Pancreas (tissue), 10 donors: ENCODE results near the gene REC8. TPM values are rescaled to one million over a fixed set of nuclear protein-coding genes. Genes with fewer than 3 reads are reported as not detected.
A peak's percentile ranks its signal among the peaks of the same experiment; 100 is the strongest.

Experiments used
- ATAC-seq, 4 donors: fragments of 200-7000 bp; cut with Tn5 transposase; one replicate each; pipeline versions ENCODE4 v1.8.0 to v1.9.1; 2020; ENCODE audit warnings: mild to moderate bottlenecking in 4 of 4, moderate library complexity in 4 of 4
- DNase-seq, 6 donors: peaks; one replicate each; pipeline ENCODE4 v3.0.0-alpha.2; 2020
- FAIRE-seq: peaks from 2 replicates; lab custom pipeline; 2012; peaks lifted over from hg19 to GRCh38; lab: Jason Lieb, UNC
- H3K27ac ChIP-seq, 4 donors: fragments of 200-600 bp; sonication (generic); 1 replicate in 3 of 4; 2 replicates in 1 of 4; pipeline versions ENCODE4 v1.5.0 to v1.8.0; 2020
- H3K27me3 ChIP-seq, 4 donors: fragments of 200-600 bp; one replicate each; pipeline ENCODE4 v1.8.0; 2021
- H3K36me3 ChIP-seq, 3 donors: fragments of 200-600 bp; sonication (generic) in 1 of 3; one replicate each; pipeline versions ENCODE4 v1.5.0 to v1.8.0; 2020 to 2021
- H3K4me1 ChIP-seq, 3 donors: fragments of 200-600 bp; one replicate each; pipeline ENCODE4 v1.8.0; 2021
- H3K4me3 ChIP-seq, 4 donors: fragments of 200-600 bp; sonication (generic) in 2 of 4; one replicate each; pipeline versions ENCODE4 v1.5.0 to v1.8.0; 2020 to 2021
- H3K9me3 ChIP-seq, 4 donors: fragments of 200-600 bp; one replicate each; pipeline ENCODE4 v1.8.0; 2021
- WGBS, 2 donors: extraction: QIAGEN DNeasy Blood & Tissue Kit; methylation state at CpG; one replicate each; pipeline ENCODE4 v1.1.7; 2013; 5-methylcytosine and 5-hydroxymethylcytosine counted together
- intact Hi-C, 3 donors: fragments of 100-400 bp; cut with DNase I; formaldehyde crosslinking; loops; one replicate each; pipeline versions ENCODE4 v1.11.1 to v1.14.2; 2022
- polyA plus RNA-seq, 2 donors: library from polyadenylated mRNA; stranded (reverse); fragments of 200-250 nt; gene quantifications; one replicate each; pipeline ENCODE4 v1.2.3, GENCODE V29; 2013
- total RNA-seq, 6 donors: library from RNA; stranded (reverse); fragmentation: NEBNext Ultra II Directional in 4 of 6; extraction: Animal tissue kit (Norgen Biotek cat#: 25700) in 4 of 6; gene quantifications; one replicate each; pipeline versions ENCODE4 v1.2.1 to v1.2.4, GENCODE V29; 2021 to 2023
- TF ChIP-seq, protein P1 (sequence below), 4 donors: fragments of 200-600 bp; sonication (generic) in 3 of 4; IDR thresholded peaks; one replicate each; pipeline versions ENCODE4 v1.5.0 to v1.8.0; 2021; ENCODE audit warnings: antibody characterized with exemption in 4 of 4
- donor health status: healthy with polysubstance abuse.
- donor health status: DM: no; HTN: no; CAD: no; lungs with moderate emphysema.
- donor health status: DM: no; HTN: no; CAD: no.
- donor health status: control.
- donor health status: control.
- donor health status: Bipolar disorder and iron deficiency.
- donor health status: DM: yes; HTN: yes; CAD: no.
- donor health status: DM: no; HTN: no; CAD: no.
- donor health status: DM: no; HTN: no; CAD: no.
- donor health status: DM: yes; HTN: yes; CAD: no.

Gene REC8
- total and polyA plus RNA-seq, 8 donors: 3.5 to 41.1 (median 5.1) TPM

- ATAC-seq: peak; percentile 53 to 71 (median 64)
- Histone ChIP-seq H3K27ac (peak overlapping the region; percentile 76 to 87 (median 80)), H3K4me3 (no peak overlapping the region), H3K4me1 (peaks cover 19 to 31% (median 22%) of the 10 kb centered on the region in 3 donors), H3K36me3 (no peaks in the 10 kb centered on the region), H3K9me3 (no peaks in the 10 kb centered on the region), H3K27me3 (no peaks in the 10 kb centered on the region)
- intact Hi-C loops: no loop called here
- WGBS, 2 donors: 28 to 32% methylated on average over 7 of the region's 7 CpGs
- TF ChIP-seq, protein P1, sequence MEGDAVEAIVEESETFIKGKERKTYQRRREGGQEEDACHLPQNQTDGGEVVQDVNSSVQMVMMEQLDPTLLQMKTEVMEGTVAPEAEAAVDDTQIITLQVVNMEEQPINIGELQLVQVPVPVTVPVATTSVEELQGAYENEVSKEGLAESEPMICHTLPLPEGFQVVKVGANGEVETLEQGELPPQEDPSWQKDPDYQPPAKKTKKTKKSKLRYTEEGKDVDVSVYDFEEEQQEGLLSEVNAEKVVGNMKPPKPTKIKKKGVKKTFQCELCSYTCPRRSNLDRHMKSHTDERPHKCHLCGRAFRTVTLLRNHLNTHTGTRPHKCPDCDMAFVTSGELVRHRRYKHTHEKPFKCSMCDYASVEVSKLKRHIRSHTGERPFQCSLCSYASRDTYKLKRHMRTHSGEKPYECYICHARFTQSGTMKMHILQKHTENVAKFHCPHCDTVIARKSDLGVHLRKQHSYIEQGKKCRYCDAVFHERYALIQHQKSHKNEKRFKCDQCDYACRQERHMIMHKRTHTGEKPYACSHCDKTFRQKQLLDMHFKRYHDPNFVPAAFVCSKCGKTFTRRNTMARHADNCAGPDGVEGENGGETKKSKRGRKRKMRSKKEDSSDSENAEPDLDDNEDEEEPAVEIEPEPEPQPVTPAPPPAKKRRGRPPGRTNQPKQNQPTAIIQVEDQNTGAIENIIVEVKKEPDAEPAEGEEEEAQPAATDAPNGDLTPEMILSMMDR (IDR thresholded peaks at IDR 0.05): no peak
- no peak for FAIRE-seq
- peak; percentile 68 to 87 (median 83) for DNase-seq
These were observed 40.9 kb upstream of the REC8 start for GRCh38 chr14:24130717-24131548.

GRCh38 chr14:24131549-24131966 lies 40.3 kb upstream of the REC8 start:
- Histone ChIP-seq H3K36me3 (no peaks in the 10 kb centered on the region), H3K4me1 (peaks cover 19 to 31% (median 22%) of the 10 kb centered on the region in 3 donors), H3K9me3 (no peaks in the 10 kb centered on the region), H3K27me3 (no peaks in the 10 kb centered on the region), H3K27ac (peak overlapping the region; percentile 76 to 87 (median 80)), H3K4me3 (no peak overlapping the region)
- TF ChIP-seq, protein P1 (IDR thresholded peaks at IDR 0.05): no peak
- FAIRE-seq: no peak
- 38 to 40% methylated on average over 15 of the region's 15 CpGs for WGBS, 2 donors
- peak; percentile 1 to 11 (median 7) for ATAC-seq
- intact Hi-C loops: no loop called here
- peak in 2 of 6 donors; percentile 42 to 66 for DNase-seq

DNA sequence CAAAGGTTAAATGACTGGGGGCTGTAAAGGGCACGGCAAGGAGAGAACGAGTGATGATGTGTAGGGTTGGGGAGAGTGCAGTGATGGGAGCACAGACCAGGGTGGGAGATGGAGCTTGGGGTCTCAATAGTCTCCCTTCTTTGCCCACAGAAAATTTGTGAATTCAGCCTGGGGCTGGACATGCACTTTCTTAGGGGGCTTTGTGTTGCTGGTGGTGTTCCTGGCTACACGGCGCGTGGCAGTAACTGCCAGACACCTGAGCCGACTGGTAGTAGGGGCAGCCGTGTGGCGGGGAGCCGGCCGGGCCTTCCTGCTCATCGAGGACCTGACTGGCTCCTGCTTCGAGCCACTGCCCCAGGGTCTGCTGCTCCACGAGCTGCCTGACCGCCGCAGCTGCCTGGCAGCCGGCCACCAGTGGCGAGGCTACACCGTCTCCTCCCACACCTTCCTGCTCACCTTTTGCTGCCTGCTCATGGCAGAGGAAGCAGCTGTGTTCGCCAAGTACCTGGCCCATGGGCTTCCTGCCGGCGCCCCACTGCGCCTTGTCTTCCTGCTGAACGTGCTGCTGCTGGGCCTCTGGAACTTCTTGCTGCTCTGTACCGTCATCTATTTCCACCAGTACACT lies 39.7 kb upstream of the REC8 start:
- TF ChIP-seq, protein P1 (IDR thresholded peaks at IDR 0.05): no peak
- H3K4me3 ChIP-seq: no peak overlapping the region
- peak overlapping the region; percentile 76 to 87 (median 80) for H3K27ac ChIP-seq
- no peaks in the 10 kb centered on the region for H3K27me3 ChIP-seq
- peaks cover 25 to 31% (median 27%) of the 10 kb centered on the region in 3 donors for H3K4me1 ChIP-seq
- DNase-seq (peak; percentile 73 to 92 (median 82)), ATAC-seq (peak; percentile 31 to 46 (median 36)), FAIRE-seq (no peak)
- intact Hi-C loops: no loop called here
- no peaks in the 10 kb centered on the region for H3K9me3 ChIP-seq
- WGBS, 2 donors: 24 to 29% methylated on average over 24 of the region's 24 CpGs
- H3K36me3 ChIP-seq: no peaks in the 10 kb centered on the region

- DNase-seq (no peak), FAIRE-seq (no peak), ATAC-seq (no peak)
- no peaks in the 10 kb centered on the region for H3K9me3 ChIP-seq
- peaks cover 27 to 31% (median 29%) of the 10 kb centered on the region in 3 donors for H3K4me1 ChIP-seq
- peak overlapping the region in 2 of 4 donors; percentile 24 to 78 for H3K27ac ChIP-seq
- intact Hi-C loops: no loop called here
- H3K4me3 ChIP-seq: no peak overlapping the region
- TF ChIP-seq, protein P1 (IDR thresholded peaks at IDR 0.05): no peak
- WGBS, 2 donors: 96 to 98% methylated on average over 2 of the region's 2 CpGs
- no peaks in the 10 kb centered on the region for H3K27me3 ChIP-seq
- peaks cover 0 to 6% (median under 1%) of the 10 kb centered on the region in 3 donors for H3K36me3 ChIP-seq
These were observed 38.9 kb upstream of the REC8 start for GRCh38 chr14:24132976-24133375.
